ENCODE data around the gene CAPN1. TPM values are rescaled to one million over a fixed set of nuclear protein-coding genes. Genes with fewer than 3 reads are reported as not detected.

Gene CAPN1
- total and polyA plus RNA-seq, 9 of the 15 experiments (the other 6 are each of a cell fraction or from before 2014, with no cell fraction given), result 3.5 to 199 (median 61.6) TPM

DNA sequence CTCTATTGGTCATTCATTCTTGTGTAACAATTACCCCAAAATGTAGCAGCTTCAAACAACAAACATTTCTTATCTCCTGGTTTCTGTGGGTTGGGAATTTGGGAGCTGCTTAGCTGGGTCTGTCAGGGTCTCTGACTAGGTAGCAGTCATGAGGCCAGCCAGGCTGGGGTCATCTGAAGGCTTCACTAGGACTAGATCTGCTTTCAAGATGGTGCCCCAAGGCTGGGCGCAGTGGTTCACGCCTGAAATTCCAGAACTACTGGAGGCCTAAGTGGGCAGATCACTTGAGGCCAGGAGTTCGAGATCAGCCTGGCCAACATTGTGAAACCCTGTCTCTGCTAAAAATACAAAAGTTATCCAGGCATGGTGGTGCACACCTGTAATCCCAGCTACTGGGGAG is 24.8 kb upstream of the CAPN1 start:
- intact Hi-C loops (cut with micrococcal nuclease) (no loop called here), in situ Hi-C loops (cut with MboI) (no loop called here)
- Histone ChIP-seq H3K9ac (ENCODE audit: insufficient read depth in 1 of 2, low read depth in 2 of 2, low read length in 2 of 2) (peak overlapping the region in 1 of 2 experiments; percentile 45; a peak in 1 of 4 replicates), H4K20me1 (replicated peaks; ENCODE audit: control insufficient read depth, insufficient read depth, low read length) (no peaks in the 10 kb centered on the region), H3K36me3 (ENCODE audit: control insufficient read depth, insufficient read depth, low read length) (no peaks in the 10 kb centered on the region), H3K9me1 (ENCODE audit: control insufficient read depth, insufficient read depth, low read length) (no peaks in the 10 kb centered on the region), H3K4me3 (no peak overlapping the region), H2AFZ (ENCODE audit: low read depth, low read length) (no peak overlapping the region), H3K27me3 (ENCODE audit: control insufficient read depth in 2 of 2, insufficient read depth in 2 of 2, low read length in 2 of 2) (no peaks in the 10 kb centered on the region), H3K27ac (ENCODE audit: extremely low read depth, low read depth, low read length) (no peak overlapping the region), H3K9me3 (replicated peaks; ENCODE audit: control insufficient read depth, insufficient read depth, low read depth, low read length) (no peaks in the 10 kb centered on the region), H3K79me2 (ENCODE audit: control insufficient read depth, insufficient read depth, low read length) (no peaks in the 10 kb centered on the region), H3K4me2 (ENCODE audit: insufficient read depth, low read length) (no peak overlapping the region), H3K4me1 (replicated peaks in 1 of 2; ENCODE audit: control insufficient read depth in 2 of 2, insufficient read depth in 2 of 2, low read length in 2 of 2) (peaks cover 7 to 10% of the 10 kb centered on the region in 2 experiments; a peak in 4 of 5 replicates)
- ATAC-seq (no peak), FAIRE-seq (no peak), DNase-seq (ENCODE audit: extremely low read depth in 1 of 4, low spot score in 3 of 4) (no peak)
- WGBS (ENCODE audit: insufficient coverage, low coverage, missing lambda C conversion rate), result 70% methylated on average over 3 of the region's 3 CpGs
- ChIA-PET CTCF (ENCODE audit: low intra/inter-chr PET ratio) (interaction anchor here (0.6 kb wide), 1 partner anchor 13 kb away, joined by 3 read pairs; no protein-coding TSS in a partner anchor), POLR2A (interaction anchor here (0.6 to 5.4 kb wide), 4 partner anchors 8 to 153 kb away, joined by 4 to 39 read pairs (median 6); partner anchors contain the start of gene SPDYC)
- no TSS peak for BruUV-seq (replicated peaks)
- TF ChIP-seq ZNF347 (CRISPR knock-in tag; IDR thresholded peaks at IDR 0.05; ENCODE audit: low read depth) (no peak), CEBPB (tag; IDR thresholded peaks at IDR 0.05) (0 out of 2 replicates have a peak, but pooled peaks have one; percentile 7)

DNA sequence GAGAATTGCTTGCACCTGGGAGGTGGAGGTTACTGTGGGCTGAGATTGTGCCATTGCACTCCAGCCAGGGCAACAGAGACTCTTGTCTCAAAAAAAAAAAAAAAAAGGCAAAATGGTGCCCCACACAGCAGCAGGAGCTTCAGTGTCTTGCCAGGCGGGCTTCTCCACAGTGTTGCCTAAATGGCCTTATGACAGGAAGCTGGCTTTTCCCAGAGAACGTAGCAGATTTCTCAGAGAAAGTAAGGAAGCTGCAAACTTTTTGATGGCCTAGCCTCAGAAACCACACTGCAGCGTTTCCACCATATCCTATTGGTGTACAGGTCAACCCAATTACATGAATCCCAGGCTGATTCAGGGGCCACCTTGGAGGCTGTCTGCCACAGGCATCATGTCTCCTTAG is 24.4 kb upstream of the CAPN1 start:
- FAIRE-seq (no peak), ATAC-seq (no peak; the same call in 2 of the 3 replicates), DNase-seq (ENCODE audit: extremely low read depth in 1 of 4, low spot score in 3 of 4) (no peak)
- Histone ChIP-seq H3K36me3 (ENCODE audit: control insufficient read depth, insufficient read depth, low read length) (no peaks in the 10 kb centered on the region), H3K27ac (ENCODE audit: extremely low read depth, low read depth, low read length) (no peak overlapping the region), H3K9me1 (ENCODE audit: control insufficient read depth, insufficient read depth, low read length) (no peaks in the 10 kb centered on the region), H3K4me3 (no peak overlapping the region), H3K9ac (ENCODE audit: insufficient read depth in 1 of 2, low read depth in 2 of 2, low read length in 2 of 2) (no peak overlapping the region), H3K79me2 (ENCODE audit: control insufficient read depth, insufficient read depth, low read length) (no peaks in the 10 kb centered on the region), H3K9me3 (replicated peaks; ENCODE audit: control insufficient read depth, insufficient read depth, low read depth, low read length) (no peaks in the 10 kb centered on the region), H2AFZ (ENCODE audit: low read depth, low read length) (no peak overlapping the region), H3K4me1 (replicated peaks in 1 of 2; ENCODE audit: control insufficient read depth in 2 of 2, insufficient read depth in 2 of 2, low read length in 2 of 2) (peaks cover 7 to 10% of the 10 kb centered on the region in 2 experiments; a peak in 4 of 5 replicates), H3K27me3 (ENCODE audit: control insufficient read depth in 2 of 2, insufficient read depth in 2 of 2, low read length in 2 of 2) (no peaks in the 10 kb centered on the region), H3K4me2 (ENCODE audit: insufficient read depth, low read length) (no peak overlapping the region), H4K20me1 (replicated peaks; ENCODE audit: control insufficient read depth, insufficient read depth, low read length) (no peaks in the 10 kb centered on the region)
- CTCF ChIA-PET (ENCODE audit: low intra/inter-chr PET ratio), result interaction anchor here (0.6 kb wide), 1 partner anchor 13 kb away, joined by 3 read pairs; no protein-coding TSS in a partner anchor
- no TSS peak for BruUV-seq (replicated peaks)
- TF ChIP-seq ZNF12 (CRISPR knock-in tag; IDR thresholded peaks at IDR 0.05) (no peak), SRSF3 (IDR thresholded peaks at IDR 0.05; ENCODE audit: insufficient read depth, low read length) (no peak)
- TF ChIP-seq, protein P1, sequence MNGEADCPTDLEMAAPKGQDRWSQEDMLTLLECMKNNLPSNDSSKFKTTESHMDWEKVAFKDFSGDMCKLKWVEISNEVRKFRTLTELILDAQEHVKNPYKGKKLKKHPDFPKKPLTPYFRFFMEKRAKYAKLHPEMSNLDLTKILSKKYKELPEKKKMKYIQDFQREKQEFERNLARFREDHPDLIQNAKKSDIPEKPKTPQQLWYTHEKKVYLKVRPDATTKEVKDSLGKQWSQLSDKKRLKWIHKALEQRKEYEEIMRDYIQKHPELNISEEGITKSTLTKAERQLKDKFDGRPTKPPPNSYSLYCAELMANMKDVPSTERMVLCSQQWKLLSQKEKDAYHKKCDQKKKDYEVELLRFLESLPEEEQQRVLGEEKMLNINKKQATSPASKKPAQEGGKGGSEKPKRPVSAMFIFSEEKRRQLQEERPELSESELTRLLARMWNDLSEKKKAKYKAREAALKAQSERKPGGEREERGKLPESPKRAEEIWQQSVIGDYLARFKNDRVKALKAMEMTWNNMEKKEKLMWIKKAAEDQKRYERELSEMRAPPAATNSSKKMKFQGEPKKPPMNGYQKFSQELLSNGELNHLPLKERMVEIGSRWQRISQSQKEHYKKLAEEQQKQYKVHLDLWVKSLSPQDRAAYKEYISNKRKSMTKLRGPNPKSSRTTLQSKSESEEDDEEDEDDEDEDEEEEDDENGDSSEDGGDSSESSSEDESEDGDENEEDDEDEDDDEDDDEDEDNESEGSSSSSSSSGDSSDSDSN (IDR thresholded peaks at IDR 0.05; ENCODE audit: borderline replicate concordance in 1 of 2, low read depth in 2 of 2, low read length in 2 of 2), result no peak
- POLR2A ChIA-PET, result interaction anchor here (0.6 to 5.4 kb wide), 4 partner anchors 8 to 153 kb away, joined by 4 to 39 read pairs (median 6); partner anchors contain the start of gene SPDYC
- WGBS (ENCODE audit: insufficient coverage, low coverage, missing lambda C conversion rate), result 49% methylated on average over 3 of the region's 3 CpGs
- in situ Hi-C loops (cut with MboI), result no loop called here
- intact Hi-C loops (cut with micrococcal nuclease), result no loop called here

Measured in K562 (cell line).